NCI-H460 (cell line): Measurements from ENCODE around the gene CRACR2A. TPM values are rescaled to one million over a fixed set of nuclear protein-coding genes. Genes with fewer than 3 reads are reported as not detected.

Source experiments
- DNase-seq: peaks from one replicate; pipeline ENCODE4 v3.0.0-alpha.2; 2016; ENCODE audit warnings: low read depth; ENCODE audit errors: extremely low read depth
- small RNA-seq, 2 experiments: library from RNA; depleted of rRNA; stranded (forward); fragments of <200 nt; gene quantifications; one replicate each; pipeline ENCODE3, GENCODE V24; 2014
- total RNA-seq: library from RNA; depleted of rRNA; stranded (reverse); fragments of >200 nt; shearing (Covaris generic); gene quantifications from 2 replicates; pipeline ENCODE4 v1.2.3, GENCODE V29; 2014; rRNA removed

CRACR2A gene
- total RNA-seq, 1 experiment from 2014 or later, result 4.2 TPM

DNA sequence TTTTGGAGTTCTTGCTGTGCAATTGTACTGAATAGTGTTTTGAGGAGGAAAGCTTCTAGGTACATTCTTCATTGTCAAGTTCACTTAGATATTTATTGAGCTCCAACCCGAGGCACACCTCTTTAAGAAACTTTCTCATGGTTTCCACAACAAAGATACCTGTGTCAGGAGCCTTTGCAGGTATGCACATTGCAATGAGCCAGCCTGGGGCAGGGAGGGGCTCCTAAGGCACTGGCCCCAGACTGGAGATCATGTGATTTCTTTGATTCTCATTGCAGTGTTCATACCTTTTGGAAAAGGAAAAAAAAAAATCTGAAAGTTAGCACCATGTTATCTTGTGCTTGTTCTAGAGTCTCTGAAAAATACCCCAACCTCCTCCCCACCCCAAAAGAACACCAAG is 181.6 kb downstream of the CRACR2A start:
- no peak for DNase-seq

DNA sequence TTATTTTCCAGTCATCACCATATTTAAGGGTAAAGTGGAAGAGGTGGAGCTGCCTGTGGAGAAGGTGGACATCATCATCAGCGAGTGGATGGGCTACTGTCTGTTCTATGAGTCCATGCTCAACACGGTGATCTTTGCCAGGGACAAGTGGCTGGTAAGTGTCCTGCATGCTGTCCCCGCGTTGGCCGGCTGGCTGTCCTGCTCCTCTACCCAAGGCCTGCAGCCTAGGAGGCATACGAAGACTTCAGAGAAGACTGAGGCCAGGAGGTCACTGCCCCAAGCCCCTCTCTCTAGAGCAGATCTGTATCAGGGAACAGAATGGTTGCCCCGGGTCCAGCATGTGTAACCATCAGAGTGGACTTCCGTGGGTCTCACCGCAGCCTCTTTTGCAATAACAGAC is 184.2 kb downstream of the CRACR2A start:
- DNase-seq, result no peak

DNA sequence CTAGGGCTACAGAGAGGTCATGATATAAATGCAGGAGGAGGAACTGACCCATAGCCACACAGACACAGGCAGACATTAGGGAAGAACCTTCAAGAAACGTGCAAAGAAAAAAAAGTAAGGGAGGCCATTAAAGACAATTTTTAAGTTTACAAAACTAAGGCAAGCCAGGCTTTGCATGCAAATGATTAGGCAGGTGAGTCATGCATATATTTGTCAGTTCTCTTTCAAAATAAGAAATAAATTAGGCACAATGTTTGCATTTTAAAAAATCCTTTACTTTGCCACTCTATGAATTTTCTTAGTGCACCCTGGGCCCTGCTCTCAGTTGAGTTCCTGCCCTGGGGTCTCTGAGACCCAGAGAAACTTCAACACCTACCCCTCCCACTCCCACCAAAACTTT is 186.9 kb downstream of the CRACR2A start:
- no peak for DNase-seq

Small RNA genes within 50 kb of the gene (small RNA-seq; reads per million reads assigned to genes)
- gene RNU6-174P, result 0 reads per million in 2 experiments

Other genes starting within 250 kb of the CRACR2A start
- 4.1 and 6.4 TPM in 2 replicates for gene PARP11, start 120.3 kb upstream of the CRACR2A start, total RNA-seq